HL-60 (cell line): ENCODE measurements around the gene CLK4.

Experiments
- GABPA ChIP-seq: IDR thresholded peaks from 2 replicates; pipeline ENCODE4 v1.6.1; 2012; ENCODE audit warnings: low read depth
- POLR2AphosphoS5 ChIP-seq: IDR thresholded peaks from 2 replicates; pipeline ENCODE4 v1.6.1; 2012; ENCODE audit warnings: low read depth
- TF ChIP-seq, protein P1 (sequence below): IDR thresholded peaks from one replicate; pipeline ENCODE4 v1.5.1; 2011; ENCODE audit warnings: low read length, control low read depth, inconsistent platforms; ENCODE audit not compliant: insufficient read depth
- TF ChIP-seq, protein P2 (sequence below): IDR thresholded peaks from 2 replicates; pipeline ENCODE4 v1.6.1; 2012; ENCODE audit warnings: low read depth; ENCODE audit not compliant: insufficient replicate concordance

DNA sequence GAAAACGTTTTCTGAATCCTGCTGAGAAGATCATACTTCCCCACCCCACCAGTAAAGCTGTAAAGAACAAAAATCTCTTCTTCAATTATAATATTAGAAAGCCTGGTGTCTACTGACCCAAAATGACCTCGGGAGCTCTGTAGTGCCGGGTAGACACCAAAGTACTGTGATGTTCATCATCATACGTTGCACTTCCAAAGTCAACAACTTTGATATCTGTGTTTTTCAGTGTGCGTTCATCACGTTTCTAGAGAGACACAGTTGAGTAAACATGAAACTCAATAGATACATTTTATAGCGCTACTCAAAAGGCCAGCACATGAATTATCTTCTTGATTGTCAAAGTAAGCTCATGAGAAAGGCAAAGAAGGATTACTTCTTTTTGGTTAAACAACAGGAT lies 14.6 kb downstream of the CLK4 start:
- TF ChIP-seq, protein P1, sequence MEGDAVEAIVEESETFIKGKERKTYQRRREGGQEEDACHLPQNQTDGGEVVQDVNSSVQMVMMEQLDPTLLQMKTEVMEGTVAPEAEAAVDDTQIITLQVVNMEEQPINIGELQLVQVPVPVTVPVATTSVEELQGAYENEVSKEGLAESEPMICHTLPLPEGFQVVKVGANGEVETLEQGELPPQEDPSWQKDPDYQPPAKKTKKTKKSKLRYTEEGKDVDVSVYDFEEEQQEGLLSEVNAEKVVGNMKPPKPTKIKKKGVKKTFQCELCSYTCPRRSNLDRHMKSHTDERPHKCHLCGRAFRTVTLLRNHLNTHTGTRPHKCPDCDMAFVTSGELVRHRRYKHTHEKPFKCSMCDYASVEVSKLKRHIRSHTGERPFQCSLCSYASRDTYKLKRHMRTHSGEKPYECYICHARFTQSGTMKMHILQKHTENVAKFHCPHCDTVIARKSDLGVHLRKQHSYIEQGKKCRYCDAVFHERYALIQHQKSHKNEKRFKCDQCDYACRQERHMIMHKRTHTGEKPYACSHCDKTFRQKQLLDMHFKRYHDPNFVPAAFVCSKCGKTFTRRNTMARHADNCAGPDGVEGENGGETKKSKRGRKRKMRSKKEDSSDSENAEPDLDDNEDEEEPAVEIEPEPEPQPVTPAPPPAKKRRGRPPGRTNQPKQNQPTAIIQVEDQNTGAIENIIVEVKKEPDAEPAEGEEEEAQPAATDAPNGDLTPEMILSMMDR: no peak
- TF ChIP-seq POLR2AphosphoS5: no peak
- TF ChIP-seq GABPA: no peak
- TF ChIP-seq, protein P2, sequence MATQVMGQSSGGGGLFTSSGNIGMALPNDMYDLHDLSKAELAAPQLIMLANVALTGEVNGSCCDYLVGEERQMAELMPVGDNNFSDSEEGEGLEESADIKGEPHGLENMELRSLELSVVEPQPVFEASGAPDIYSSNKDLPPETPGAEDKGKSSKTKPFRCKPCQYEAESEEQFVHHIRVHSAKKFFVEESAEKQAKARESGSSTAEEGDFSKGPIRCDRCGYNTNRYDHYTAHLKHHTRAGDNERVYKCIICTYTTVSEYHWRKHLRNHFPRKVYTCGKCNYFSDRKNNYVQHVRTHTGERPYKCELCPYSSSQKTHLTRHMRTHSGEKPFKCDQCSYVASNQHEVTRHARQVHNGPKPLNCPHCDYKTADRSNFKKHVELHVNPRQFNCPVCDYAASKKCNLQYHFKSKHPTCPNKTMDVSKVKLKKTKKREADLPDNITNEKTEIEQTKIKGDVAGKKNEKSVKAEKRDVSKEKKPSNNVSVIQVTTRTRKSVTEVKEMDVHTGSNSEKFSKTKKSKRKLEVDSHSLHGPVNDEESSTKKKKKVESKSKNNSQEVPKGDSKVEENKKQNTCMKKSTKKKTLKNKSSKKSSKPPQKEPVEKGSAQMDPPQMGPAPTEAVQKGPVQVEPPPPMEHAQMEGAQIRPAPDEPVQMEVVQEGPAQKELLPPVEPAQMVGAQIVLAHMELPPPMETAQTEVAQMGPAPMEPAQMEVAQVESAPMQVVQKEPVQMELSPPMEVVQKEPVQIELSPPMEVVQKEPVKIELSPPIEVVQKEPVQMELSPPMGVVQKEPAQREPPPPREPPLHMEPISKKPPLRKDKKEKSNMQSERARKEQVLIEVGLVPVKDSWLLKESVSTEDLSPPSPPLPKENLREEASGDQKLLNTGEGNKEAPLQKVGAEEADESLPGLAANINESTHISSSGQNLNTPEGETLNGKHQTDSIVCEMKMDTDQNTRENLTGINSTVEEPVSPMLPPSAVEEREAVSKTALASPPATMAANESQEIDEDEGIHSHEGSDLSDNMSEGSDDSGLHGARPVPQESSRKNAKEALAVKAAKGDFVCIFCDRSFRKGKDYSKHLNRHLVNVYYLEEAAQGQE: no peak
